Ishikawa (cell line): Measurements from ENCODE around the gene FHIT.

Experiments used
- CEBPB ChIP-seq: IDR thresholded peaks from 2 replicates; pipeline ENCODE4 v1.6.1; 2012
- CREB1 ChIP-seq: IDR thresholded peaks from 2 replicates; pipeline ENCODE4 v1.6.1; 2012; ENCODE audit warnings: low read depth
- EGR1 ChIP-seq: IDR thresholded peaks from 2 replicates; pipeline ENCODE4 v1.6.1; 2012
- EP300 ChIP-seq: IDR thresholded peaks from 2 replicates; pipeline ENCODE4 v1.6.1; 2012; ENCODE audit warnings: borderline replicate concordance
- FOXM1 ChIP-seq: IDR thresholded peaks from 2 replicates; pipeline ENCODE4 v1.6.1; 2012; ENCODE audit warnings: low read depth, borderline replicate concordance
- RAD21 ChIP-seq: IDR thresholded peaks from 2 replicates; pipeline ENCODE4 v1.6.1; 2012; ENCODE audit warnings: low read depth
- REST ChIP-seq: IDR thresholded peaks from 2 replicates; pipeline ENCODE4 v1.6.1; 2012; ENCODE audit warnings: low read depth, mild to moderate bottlenecking
- TAF1 ChIP-seq: IDR thresholded peaks from 2 replicates; pipeline ENCODE4 v1.6.1; 2012; ENCODE audit warnings: low read depth, mild to moderate bottlenecking
- USF1 ChIP-seq: IDR thresholded peaks from 2 replicates; pipeline ENCODE4 v1.6.1; 2012
- YY1 ChIP-seq: IDR thresholded peaks from 2 replicates; pipeline ENCODE4 v1.6.1; 2012; ENCODE audit warnings: low read depth
- ZBTB7A ChIP-seq: IDR thresholded peaks from 2 replicates; pipeline ENCODE4 v1.6.1; 2012; ENCODE audit warnings: low read depth

GRCh38 chr3:59939826-59940426, 1311.3 kb downstream of the FHIT start:
- no peak for TF ChIP-seq USF1
- TF ChIP-seq CREB1: no peak
- no peak for TF ChIP-seq RAD21
- no peak for TF ChIP-seq ZBTB7A
- no peak for TF ChIP-seq TAF1
- no peak for TF ChIP-seq EGR1
- no peak for TF ChIP-seq EP300
- no peak for TF ChIP-seq CEBPB
- no peak for TF ChIP-seq YY1
- TF ChIP-seq FOXM1: no peak
- TF ChIP-seq REST: no peak
